HCT116 (cell line): ENCODE data around the gene EGFL7. TPM values are rescaled to one million over a fixed set of nuclear protein-coding genes. Genes with fewer than 3 reads are reported as not detected.
A peak's percentile ranks its signal among the peaks of the same experiment; 100 is the strongest.

Experiments used
- ATAC-seq: fragments of 200-7000 bp; cut with Tn5 transposase; 2 replicates; pipeline ENCODE4 v1.9.1; 2020; ENCODE audit warnings: mild to moderate bottlenecking, moderate library complexity
- BruUV-seq: library from RNA; stranded (reverse); fragments of 400-500 nt; replicated peaks from 2 replicates; lab custom pipeline; 2021; lab: Mats Ljungman, UMichigan
- CTCF ChIA-PET: fragments of 300-600 bp; sonication (Branson Sonifier 250); formaldehyde crosslinking; loops from one replicate; lab custom pipeline; 2021; ENCODE audit warnings: antibody characterized with exemption; lab: Charles Lee
- POLR2A ChIA-PET: fragments of 300-600, 350-600 bp; sonication (Branson Sonifier 250); formaldehyde crosslinking; loops from one replicate; lab custom pipeline; 2021; ENCODE audit warnings: antibody characterized with exemption; lab: Charles Lee
- RAD21 ChIA-PET, 2 experiments: fragments of 300-600 bp; sonication (Branson Sonifier 250); formaldehyde crosslinking; loops; one replicate each; lab custom pipeline; 2023; ENCODE audit warnings: low total read pairs in 2 of 2; ENCODE audit not compliant: uncharacterized antibody in 2 of 2, unreplicated experiment in 2 of 2, low non-redundant PET in 1 of 2; lab: Charles Lee
- DNase-seq: peaks from one replicate; pipeline ENCODE4 v3.0.0-alpha.2; 2010; ENCODE audit warnings: low read depth, low spot score
- H2AFZ ChIP-seq: fragments of 200-600 bp; shearing (Covaris generic), sonication (generic); 2 replicates; pipeline ENCODE4 v1.6.1; 2017; ENCODE audit warnings: low read depth, mixed run types, mixed read lengths, antibody characterized with exemption, low read length; ENCODE audit not compliant: poor library complexity, severe bottlenecking
- H3K27ac ChIP-seq: 2 replicates; pipeline ENCODE4 v1.5.1; 2012; ENCODE audit warnings: low read depth, low read length
- H3K27me3 ChIP-seq: fragments of 200-600 bp; sonication (generic); 2 replicates; pipeline ENCODE4 v1.6.1; 2016; ENCODE audit warnings: mixed run types, low read length, mixed read lengths; ENCODE audit not compliant: insufficient read depth
- H3K36me3 ChIP-seq, 2 experiments: fragments of 200-500 bp in 1 of 2; fragments of 200-600 bp in 1 of 2; sonication (Bioruptor generic) in 1 of 2; sonication (generic) in 1 of 2; 2 replicates each; pipeline versions ENCODE4 v1.5.1 to v1.6.1; 2014 to 2016; ENCODE audit warnings: low read length in 2 of 2, inconsistent platforms in 1 of 2, mixed read lengths in 1 of 2, mixed run types in 1 of 2; ENCODE audit not compliant: insufficient read depth in 2 of 2, control insufficient read depth in 1 of 2
- H3K4me1 ChIP-seq, 2 experiments: fragments of 200-600 bp in 1 of 2; sonication (generic) in 1 of 2; 2 replicates each; pipeline versions ENCODE4 v1.5.1 to v1.6.1; 2012 to 2017; ENCODE audit warnings: low read length in 2 of 2, inconsistent platforms in 1 of 2, mild to moderate bottlenecking in 1 of 2, mixed read lengths in 1 of 2, mixed run types in 1 of 2, moderate library complexity in 1 of 2; ENCODE audit not compliant: insufficient read depth in 2 of 2, control insufficient read depth in 1 of 2
- H3K4me2 ChIP-seq: fragments of 200-600 bp; sonication (generic); 2 replicates; pipeline ENCODE4 v1.6.1; 2017; ENCODE audit warnings: mixed run types, low read length, mixed read lengths
- H3K4me3 ChIP-seq, 2 experiments: fragments of 200-600 bp in 1 of 2; sonication (generic) in 1 of 2; replicated peaks in 1 of 2; 2 replicates each; pipeline ENCODE4 v1.5.1; 2011 to 2016; ENCODE audit warnings: low read length in 2 of 2, control low read depth in 1 of 2, low read depth in 1 of 2, mild to moderate bottlenecking in 1 of 2, mixed read lengths in 1 of 2, mixed run types in 1 of 2
- H3K79me2 ChIP-seq: fragments of 200-600 bp; sonication (generic); 2 replicates; pipeline ENCODE4 v1.6.1; 2017; ENCODE audit warnings: mild to moderate bottlenecking, mixed run types, low read length, moderate library complexity, mixed read lengths; ENCODE audit not compliant: insufficient read depth
- H3K9ac ChIP-seq: fragments of 200-600 bp; sonication (generic); 2 replicates; pipeline ENCODE4 v1.6.1; 2016; ENCODE audit warnings: low read length, mixed read lengths
- H3K9me2 ChIP-seq: fragments of 200-600 bp; sonication (generic), shearing (Covaris generic); 2 replicates; pipeline ENCODE4 v1.6.1; 2017; ENCODE audit warnings: mixed run types, mild to moderate bottlenecking, moderate library complexity; ENCODE audit not compliant: insufficient read depth
- H3K9me3 ChIP-seq, 2 experiments: fragments of 200-500 bp in 1 of 2; fragments of 200-600 bp in 1 of 2; sonication (Bioruptor generic) in 1 of 2; sonication (generic) in 1 of 2; 2 replicates each; pipeline ENCODE4 v1.6.1; 2014 to 2017; ENCODE audit warnings: low read length in 2 of 2, mixed read lengths in 2 of 2, inconsistent platforms in 1 of 2, low read depth in 1 of 2, mild to moderate bottlenecking in 1 of 2, mixed run types in 1 of 2, moderate library complexity in 1 of 2; ENCODE audit not compliant: control insufficient read depth in 1 of 2, insufficient read depth in 1 of 2
- H4K20me1 ChIP-seq: fragments of 200-600 bp; sonication (generic), shearing (Covaris generic); 2 replicates; pipeline ENCODE4 v1.6.1; 2017; ENCODE audit warnings: mixed run types, mild to moderate bottlenecking, moderate library complexity; ENCODE audit not compliant: insufficient read depth
- ATF3 ChIP-seq: IDR thresholded peaks from 2 replicates; pipeline ENCODE4 v1.6.1; 2012
- CBX3 ChIP-seq: IDR thresholded peaks from 2 replicates; pipeline ENCODE4 v1.6.1; 2012; ENCODE audit warnings: low read depth
- EGR1 ChIP-seq: IDR thresholded peaks from 2 replicates; pipeline ENCODE4 v1.6.1; 2012; ENCODE audit warnings: low read depth
- FOSL1 ChIP-seq: IDR thresholded peaks from 2 replicates; pipeline ENCODE4 v1.6.1; 2012; ENCODE audit warnings: low read depth
- POLR2A ChIP-seq: IDR thresholded peaks from 2 replicates; pipeline ENCODE4 v1.7.0; 2011; ENCODE audit warnings: borderline replicate concordance; ENCODE audit not compliant: insufficient read depth, insufficient read length; ENCODE audit errors: extremely low read depth
- SP1 ChIP-seq: IDR thresholded peaks from 2 replicates; pipeline ENCODE4 v1.6.1; 2012; ENCODE audit warnings: low read depth
- SRF ChIP-seq: IDR thresholded peaks from 2 replicates; pipeline ENCODE4 v1.6.1; 2012; ENCODE audit warnings: low read depth
- TCF7L2 ChIP-seq: IDR thresholded peaks from 2 replicates; pipeline ENCODE4 v1.7.0; 2011; ENCODE audit warnings: borderline replicate concordance, inconsistent platforms; ENCODE audit not compliant: insufficient read depth, insufficient read length; ENCODE audit errors: extremely low read depth
- ZFX ChIP-seq: fragments of 450-650 bp; IDR thresholded peaks from 2 replicates; pipeline ENCODE4 v1.6.1; 2017
- intact Hi-C: fragments of 100-400 bp; cut with micrococcal nuclease; formaldehyde crosslinking; loops from 2 replicates; pipeline ENCODE4 v1.10.0; 2022
- total RNA-seq: library from RNA; stranded (reverse); gene quantifications from one replicate; pipeline ENCODE4 v1.2.1, GENCODE V29; 2021; ENCODE audit not compliant: unreplicated experiment

Gene EGFL7
- total RNA-seq, 1 experiment from 2014 or later: 82.0 TPM

GRCh38 chr9:136615631-136616306, 46.9 kb upstream of the EGFL7 start:
- CTCF ChIA-PET: no interaction called here
- no peaks in the 10 kb centered on the region for H3K36me3 ChIP-seq

DNA sequence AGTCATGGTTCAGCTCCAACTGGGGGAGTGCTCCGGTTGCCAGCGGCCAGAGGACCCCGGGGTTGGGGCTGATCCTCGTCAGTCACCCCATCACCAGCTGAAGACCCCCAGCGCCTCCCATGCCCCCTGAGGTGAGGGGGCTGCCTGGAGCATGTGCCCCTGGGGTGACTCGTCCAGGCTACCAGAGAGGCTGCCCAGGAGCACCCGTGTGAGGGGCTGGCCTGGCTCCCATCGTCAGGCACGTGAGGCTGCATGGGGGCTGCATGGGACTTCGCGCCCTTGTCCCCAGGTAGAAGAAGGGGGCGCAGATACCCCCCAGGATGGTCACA, 46.4 kb upstream of the EGFL7 start:
- ChIA-PET CTCF (no interaction called here), RAD21 (no interaction called here), POLR2A (no interaction called here)
- intact Hi-C loops: no loop called here
- H3K9me2 ChIP-seq: no peaks in the 10 kb centered on the region
- TF ChIP-seq EGR1: no peak
- no peaks in the 10 kb centered on the region for H3K36me3 ChIP-seq
- H4K20me1 ChIP-seq: no peaks in the 10 kb centered on the region
- ATAC-seq: no peak
- H3K79me2 ChIP-seq: no peaks in the 10 kb centered on the region
- H3K9me3 ChIP-seq: no peaks in the 10 kb centered on the region
- H3K9ac ChIP-seq: no peak overlapping the region
- no peak overlapping the region for H3K4me2 ChIP-seq
- H3K4me1 ChIP-seq: peaks cover 0 to 10% of the 10 kb centered on the region in 2 experiments; a peak in 3 of 4 replicates
- no peaks in the 10 kb centered on the region for H3K27me3 ChIP-seq
- no TSS peak for BruUV-seq
- H3K27ac ChIP-seq: no peak overlapping the region
- no peak overlapping the region for H2AFZ ChIP-seq
- no peak overlapping the region for H3K4me3 ChIP-seq
- no peak for DNase-seq

More at GRCh38 chr9:136615631-136616306, 46.9 kb upstream of the EGFL7 start:
- Histone ChIP-seq H3K27me3 (no peaks in the 10 kb centered on the region), H3K9me2 (no peaks in the 10 kb centered on the region), H3K9ac (no peak overlapping the region), H3K4me1 (peaks cover 0 to 10% of the 10 kb centered on the region in 2 experiments; a peak in 3 of 4 replicates), H3K27ac (no peak overlapping the region), H3K4me2 (peak overlapping the region; percentile 41), H4K20me1 (no peaks in the 10 kb centered on the region), H3K79me2 (no peaks in the 10 kb centered on the region), H3K4me3 (no peak overlapping the region), H3K9me3 (no peaks in the 10 kb centered on the region), H2AFZ (no peak overlapping the region)
- intact Hi-C loops: no loop called here
- ATAC-seq: peak; percentile 68
- DNase-seq: no peak
- TF ChIP-seq POLR2A (no peak), TCF7L2 (no peak), ATF3 (no peak), FOSL1 (no peak), SRF (no peak), EGR1 (no peak), SP1 (no peak), ZFX (no peak), CBX3 (no peak)
- ChIA-PET RAD21 (no interaction called here), POLR2A (no interaction called here)
- no TSS peak for BruUV-seq
